Endothelial cell of umbilical vein (primary cell): ENCODE measurements around the gene KIAA2012. TPM values are rescaled to one million over a fixed set of nuclear protein-coding genes. Genes with fewer than 3 reads are reported as not detected.
"Not testable (repeated sequence)": the region's sequence is repeated elsewhere in the genome, so short reads cannot be mapped to it uniquely, and the experiment has no call there.

Experiments
- BruUV-seq: library from RNA; stranded (reverse); fragments of 400-500 nt; replicated peaks from 2 replicates; lab custom pipeline; 2021; lab: Mats Ljungman, UMichigan
- CTCF ChIA-PET: fragments of 300-600, 350-600 bp; sonication (Branson Sonifier 250); formaldehyde crosslinking; loops from one replicate; lab custom pipeline; 2021; ENCODE audit warnings: antibody characterized with exemption, inconsistent platforms; lab: Charles Lee
- POLR2A ChIA-PET: fragments of 300-600, 350-600 bp; sonication (Branson Sonifier 250); formaldehyde crosslinking; loops from one replicate; lab custom pipeline; 2021; ENCODE audit warnings: antibody characterized with exemption, inconsistent platforms; lab: Charles Lee
- DNase-seq: peaks from one replicate; pipeline ENCODE4 v3.0.0-alpha.2; 2011; ENCODE audit warnings: low read depth, low spot score
- FAIRE-seq: peaks from 2 replicates; lab custom pipeline; 2011; peaks lifted over from hg19 to GRCh38; lab: Jason Lieb, UNC
- H2AFZ ChIP-seq: 2 replicates; pipeline ENCODE4 v1.6.0; 2012; ENCODE audit warnings: low read depth, low read length, control low read depth, inconsistent platforms
- H3K27ac ChIP-seq: 2 replicates; pipeline ENCODE4 v1.5.1; 2011; ENCODE audit warnings: low read depth, mild to moderate bottlenecking, control low read depth, low read length, moderate library complexity; ENCODE audit not compliant: insufficient read depth
- H3K27me3 ChIP-seq, 2 experiments: 2 replicates each; pipeline versions ENCODE4 v1.6.0 to v1.6.1; 2011; ENCODE audit warnings: low read length in 2 of 2, mixed read lengths in 1 of 2; ENCODE audit not compliant: control insufficient read depth in 2 of 2, insufficient read depth in 2 of 2
- H3K36me3 ChIP-seq, 2 experiments: 2 replicates in 1 of 2; 3 replicates in 1 of 2; pipeline ENCODE4 v1.5.1; 2011; ENCODE audit warnings: low read length in 2 of 2, mild to moderate bottlenecking in 1 of 2, moderate library complexity in 1 of 2; ENCODE audit not compliant: control insufficient read depth in 2 of 2, insufficient read depth in 2 of 2; ENCODE audit errors: extremely low read depth in 1 of 2
- H3K4me1 ChIP-seq: 3 replicates; pipeline ENCODE4 v1.5.1; 2011; ENCODE audit warnings: mild to moderate bottlenecking, low read length; ENCODE audit not compliant: control insufficient read depth, insufficient read depth; ENCODE audit errors: extremely low read depth
- H3K4me2 ChIP-seq: 2 replicates; pipeline ENCODE4 v1.6.1; 2011; ENCODE audit warnings: low read length, control low read depth, mixed read lengths; ENCODE audit not compliant: insufficient read depth
- H3K4me3 ChIP-seq, 3 experiments: fragments of 200-600 bp in 1 of 3; sonication (generic), shearing (Covaris generic) in 1 of 3; replicated peaks in 1 of 3; 2 replicates each; pipeline ENCODE4 v1.5.1; 2011 to 2016; ENCODE audit warnings: control low read depth in 3 of 3, low read length in 3 of 3, mild to moderate bottlenecking in 2 of 3, inconsistent platforms in 1 of 3, low read depth in 1 of 3, moderate library complexity in 1 of 3; ENCODE audit not compliant: insufficient read depth in 1 of 3
- H3K79me2 ChIP-seq: 2 replicates; pipeline ENCODE4 v1.6.0; 2012; ENCODE audit warnings: low read length, inconsistent platforms; ENCODE audit not compliant: control insufficient read depth, insufficient read depth
- H3K9ac ChIP-seq: replicated peaks from 2 replicates; pipeline ENCODE3; 2011; ENCODE audit warnings: low read length, control low read depth; ENCODE audit not compliant: insufficient read depth; ENCODE audit errors: extremely low read depth
- H3K9me1 ChIP-seq: replicated peaks from 3 replicates; pipeline ENCODE4 v1.6.0; 2011; ENCODE audit warnings: mild to moderate bottlenecking, low read length; ENCODE audit not compliant: control insufficient read depth, insufficient read depth; ENCODE audit errors: extremely low read depth
- H3K9me3 ChIP-seq: replicated peaks from 2 replicates; pipeline ENCODE4 v1.5.1; 2012; ENCODE audit warnings: low read length, inconsistent platforms; ENCODE audit not compliant: control insufficient read depth, insufficient read depth
- H4K20me1 ChIP-seq: replicated peaks from 2 replicates; pipeline ENCODE3; 2011; ENCODE audit warnings: mild to moderate bottlenecking, low read length; ENCODE audit not compliant: control insufficient read depth, insufficient read depth; ENCODE audit errors: extremely low read depth
- EZH2 ChIP-seq: IDR thresholded peaks from 2 replicates; pipeline ENCODE4 v1.6.1; 2012; ENCODE audit warnings: borderline replicate concordance, low read depth, mild to moderate bottlenecking, moderate library complexity, low read length, inconsistent platforms; ENCODE audit not compliant: severe bottlenecking
- GATA2 ChIP-seq: IDR thresholded peaks from 2 replicates; pipeline ENCODE4 v1.7.0; 2011; ENCODE audit warnings: low read depth, mild to moderate bottlenecking, moderate library complexity, mixed read lengths, low read length; ENCODE audit not compliant: insufficient read length, insufficient read depth
- JUN ChIP-seq: IDR thresholded peaks from 2 replicates; pipeline ENCODE4 v1.6.1; 2011; ENCODE audit warnings: borderline replicate concordance, low read depth; ENCODE audit not compliant: insufficient read length, insufficient read depth
- MAX ChIP-seq: IDR thresholded peaks from 2 replicates; pipeline ENCODE4 v1.6.1; 2011; ENCODE audit not compliant: insufficient read depth, insufficient read length
- MYC ChIP-seq: IDR thresholded peaks from one replicate; pipeline ENCODE4 v1.6.1; 2011; ENCODE audit warnings: mild to moderate bottlenecking, low read depth, low read length
- POLR2A ChIP-seq: IDR thresholded peaks from 2 replicates; pipeline ENCODE4 v1.6.1; 2012; ENCODE audit warnings: low read depth, mild to moderate bottlenecking, control low read depth, low read length
- POLR2AphosphoS5 ChIP-seq: IDR thresholded peaks from 2 replicates; pipeline ENCODE4 v1.6.1; 2012; ENCODE audit warnings: low read depth, mild to moderate bottlenecking, control low read depth, low read length, moderate library complexity; ENCODE audit not compliant: insufficient read depth
- dilution Hi-C: fragments of 300-500 bp; cut with MboI; formaldehyde crosslinking; loops from one replicate; pipeline ENCODE4 v1.15.0; 2019; ENCODE audit warnings: low sequenced_read_pairs; ENCODE audit not compliant: extremely low pct_ligation_motif_present
- intact Hi-C: fragments of 100-400 bp; cut with micrococcal nuclease; formaldehyde crosslinking; loops from one replicate; pipeline ENCODE4 v1.10.0; 2022
- polyA plus RNA-seq, 4 experiments: library from polyadenylated mRNA; depleted of rRNA in 3 of 4; stranded (reverse) in 3 of 4; unstranded in 1 of 4; fragments of >200 nt; gene quantifications; 2 replicates each; pipeline versions ENCODE4 v1.2.1 to v1.2.3, GENCODE V29; 2011 to 2012; ENCODE audit warnings: missing spikeins in 1 of 4
- total RNA-seq: library from RNA; stranded (reverse); gene quantifications from 2 replicates; pipeline ENCODE4 v1.2.3, GENCODE V29; 2021
- TF ChIP-seq, protein P1 (sequence below), 2 donors: IDR thresholded peaks; 1 replicate in 1 of 2; 2 replicates in 1 of 2; pipeline ENCODE4 v1.5.1; 2011; ENCODE audit warnings: low read length in 2 of 2, mild to moderate bottlenecking in 2 of 2, moderate library complexity in 2 of 2, control low read depth in 1 of 2, inconsistent platforms in 1 of 2, low read depth in 1 of 2; ENCODE audit not compliant: insufficient read depth in 1 of 2; ENCODE audit errors: extremely low read depth in 1 of 2

KIAA2012 gene
- total and polyA plus RNA-seq, 2 donors (not counting 3 experiments of a cell fraction or from before 2014, with no cell fraction given): not detected

DNA sequence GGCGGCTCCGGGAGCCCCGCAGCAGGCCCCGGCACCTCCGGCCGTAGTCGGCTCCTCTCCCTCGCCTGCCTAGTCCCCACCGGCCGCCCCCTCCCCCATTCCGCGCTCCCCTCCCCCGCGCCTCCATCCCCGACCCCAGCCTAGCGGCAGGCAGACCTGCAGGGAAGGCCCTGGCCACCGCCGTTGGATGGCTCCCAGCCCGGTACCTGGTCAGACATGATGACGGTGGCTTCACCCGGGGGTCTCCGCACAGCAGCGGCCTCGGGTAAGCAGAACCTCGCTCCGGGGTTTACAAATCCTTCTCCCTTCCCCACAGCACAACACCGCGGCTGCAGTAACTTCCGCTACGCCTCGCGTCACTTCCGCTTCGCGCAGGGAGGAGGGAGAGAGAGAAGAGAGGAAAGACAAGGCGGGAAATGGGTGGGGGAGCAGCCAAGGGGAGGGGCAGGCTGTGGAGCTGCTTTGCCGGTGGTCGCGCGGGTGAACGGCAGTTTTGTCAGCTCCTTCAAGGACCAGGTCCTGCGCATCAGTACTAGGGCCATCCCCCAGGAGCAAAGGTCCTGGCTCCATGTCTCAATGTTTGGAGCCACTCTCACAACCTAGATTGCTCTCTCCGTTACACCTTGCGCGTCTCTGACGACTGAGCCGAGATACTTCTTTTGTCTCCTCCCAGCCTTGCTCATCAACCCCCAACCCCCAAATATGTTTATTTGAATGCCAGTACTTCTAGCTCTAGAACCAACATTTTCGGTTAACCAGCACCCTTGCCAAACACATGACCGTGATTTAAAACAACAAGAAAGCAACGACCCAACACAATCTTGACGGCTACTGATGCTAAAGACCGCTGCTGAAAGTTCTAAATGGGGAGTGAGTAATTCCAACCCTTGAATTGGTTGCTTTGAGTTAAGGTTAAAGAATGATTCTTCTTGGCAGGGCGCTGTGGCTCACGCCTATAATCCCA, 165.5 kb downstream of the KIAA2012 start, which contains the start of gene SUMO1:
Gene SUMO1 (minus strand): TSS at position 364 of the 964 bp plus-strand sequence. CDS start 146 bp downstream, at position 218.
- Histone ChIP-seq H3K79me2 (peaks cover 38% of the 10 kb centered on the region), H3K4me3 (peak within 1 kb of the TSS; percentile 78 to 86 (median 82)), H4K20me1 (no peaks in the 10 kb centered on the region), H3K9me3 (no peaks in the 10 kb centered on the region), H2AFZ (peak within 1 kb of the TSS; percentile 96), H3K9me1 (no peaks in the 10 kb centered on the region), H3K27me3 (no peaks in the 10 kb centered on the region), H3K9ac (peak within 1 kb of the TSS; percentile 78), H3K36me3 (no peaks in the 10 kb centered on the region), H3K4me1 (peaks cover 15% of the 10 kb centered on the region), H3K4me2 (peak within 1 kb of the TSS; percentile 98), H3K27ac (peak within 1 kb of the TSS; percentile 65)
- ChIA-PET POLR2A (no interaction called here), CTCF (interaction anchor here (1.2 kb wide), 1 partner anchor 17 kb away, joined by 4 read pairs; no protein-coding TSS in a partner anchor)
- TF ChIP-seq EZH2: no peak
- TF ChIP-seq POLR2A: peak; percentile 73
- no peak for TF ChIP-seq JUN
- TF ChIP-seq MYC: no peak
- TF ChIP-seq GATA2: no peak
- TF ChIP-seq POLR2AphosphoS5: peak; percentile 70
- TF ChIP-seq MAX: no peak
- TF ChIP-seq, protein P1, sequence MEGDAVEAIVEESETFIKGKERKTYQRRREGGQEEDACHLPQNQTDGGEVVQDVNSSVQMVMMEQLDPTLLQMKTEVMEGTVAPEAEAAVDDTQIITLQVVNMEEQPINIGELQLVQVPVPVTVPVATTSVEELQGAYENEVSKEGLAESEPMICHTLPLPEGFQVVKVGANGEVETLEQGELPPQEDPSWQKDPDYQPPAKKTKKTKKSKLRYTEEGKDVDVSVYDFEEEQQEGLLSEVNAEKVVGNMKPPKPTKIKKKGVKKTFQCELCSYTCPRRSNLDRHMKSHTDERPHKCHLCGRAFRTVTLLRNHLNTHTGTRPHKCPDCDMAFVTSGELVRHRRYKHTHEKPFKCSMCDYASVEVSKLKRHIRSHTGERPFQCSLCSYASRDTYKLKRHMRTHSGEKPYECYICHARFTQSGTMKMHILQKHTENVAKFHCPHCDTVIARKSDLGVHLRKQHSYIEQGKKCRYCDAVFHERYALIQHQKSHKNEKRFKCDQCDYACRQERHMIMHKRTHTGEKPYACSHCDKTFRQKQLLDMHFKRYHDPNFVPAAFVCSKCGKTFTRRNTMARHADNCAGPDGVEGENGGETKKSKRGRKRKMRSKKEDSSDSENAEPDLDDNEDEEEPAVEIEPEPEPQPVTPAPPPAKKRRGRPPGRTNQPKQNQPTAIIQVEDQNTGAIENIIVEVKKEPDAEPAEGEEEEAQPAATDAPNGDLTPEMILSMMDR (IDR thresholded peaks at IDR 0.05; ENCODE audit: extremely low read depth in 1 of 2, insufficient read depth in 1 of 2, low read depth in 1 of 2, low read length in 2 of 2): no peak
- FAIRE-seq (peak; percentile 93), DNase-seq (peak; percentile 91)
- BruUV-seq: TSS peak; percentile 96
- dilution Hi-C loops (no loop called here), intact Hi-C loops (loop anchor here (1.0 kb wide), 2 partner anchors 11 to 27 kb away; partner anchors contain the start of gene NOP58)

DNA sequence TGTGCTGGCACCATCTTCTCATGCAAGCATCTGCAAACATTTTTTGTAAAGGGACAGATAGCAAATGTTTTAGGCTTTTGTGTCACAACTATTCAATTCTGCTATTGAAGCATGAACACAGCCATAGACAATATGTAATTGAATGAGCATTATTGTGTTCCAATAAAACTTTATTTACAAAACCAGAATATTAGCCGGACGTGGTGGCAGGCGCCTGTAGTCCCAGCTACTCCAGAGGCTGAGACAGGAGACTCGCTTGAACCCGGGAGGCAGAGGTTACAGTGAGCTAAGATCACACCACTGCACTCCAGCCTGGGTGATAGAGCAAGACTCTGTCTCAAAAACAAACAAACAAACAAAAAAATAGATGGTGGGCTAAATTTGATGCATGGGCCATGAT, 174.7 kb downstream of the KIAA2012 start:
- BruUV-seq, H3K36me3 ChIP-seq, H3K4me2 ChIP-seq, H3K4me3 ChIP-seq, H4K20me1 ChIP-seq, H3K27me3 ChIP-seq, H3K9me1 ChIP-seq, H3K79me2 ChIP-seq, intact Hi-C loops, H2AFZ ChIP-seq, DNase-seq, H3K9me3 ChIP-seq, dilution Hi-C loops, FAIRE-seq, H3K27ac ChIP-seq, CTCF ChIA-PET, H3K9ac ChIP-seq: not testable (repeated sequence)
- POLR2A ChIA-PET: interaction anchor here (0.5 kb wide), 1 partner anchor 64 kb away, joined by 5 read pairs; no protein-coding TSS in a partner anchor
- H3K4me1 ChIP-seq: peaks cover 17% of the 10 kb centered on the region
